ENCODE data around the gene MTFR2. TPM values are rescaled to one million over a fixed set of nuclear protein-coding genes. Genes with fewer than 3 reads are reported as not detected.

Gene MTFR2
- total and polyA plus RNA-seq, 2 experiments from 2014 or later, result 7.4 to 13.5 TPM

DNA sequence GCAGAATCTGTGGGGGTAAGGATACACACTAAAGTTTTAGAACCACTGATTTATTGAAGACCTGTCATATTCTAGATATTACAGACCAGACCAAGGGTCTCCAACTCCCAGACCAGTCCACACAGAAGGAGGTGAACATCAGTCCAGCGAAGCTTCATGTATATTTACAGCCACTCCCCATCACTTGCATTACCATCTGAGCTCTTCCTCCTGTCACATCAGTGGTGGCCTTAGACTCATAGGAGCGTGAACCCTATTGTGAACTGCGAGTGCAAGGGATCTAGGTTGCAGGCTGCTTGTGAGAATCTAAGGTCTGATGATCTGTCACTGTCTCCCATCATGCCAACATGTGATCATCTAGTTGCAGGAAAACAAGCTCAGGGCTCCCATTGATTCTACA, 44.5 kb upstream of the MTFR2 start:
- H4K20me1 ChIP-seq (replicated peaks; ENCODE audit: insufficient read depth), result no peaks in the 10 kb centered on the region
- no peak overlapping the region for H3K27ac ChIP-seq (ENCODE audit: low read depth)
- no peak for DNase-seq (ENCODE audit: low spot score)
- no peak overlapping the region for H3K4me2 ChIP-seq
- H3K36me3 ChIP-seq (ENCODE audit: insufficient read depth), result no peaks in the 10 kb centered on the region
- no peak overlapping the region for H2AFZ ChIP-seq
- H3K4me3 ChIP-seq, result no peak overlapping the region
- no peaks in the 10 kb centered on the region for H3K9me2 ChIP-seq (ENCODE audit: insufficient read depth)
- Mint-ChIP-seq H3K27me3 (ENCODE audit: insufficient read depth, low read depth, poor library complexity) (peaks cover 8% of the 10 kb centered on the region), H3K4me3 (no peak overlapping the region), H3K27ac (no peak overlapping the region), H3K4me1 (peaks cover 11% of the 10 kb centered on the region; the same call in 1 of the 3 replicates), H3K36me3 (ENCODE audit: low read depth) (peaks cover under 1% of the 10 kb centered on the region; the same call in 1 of the 3 replicates), H3K9me3 (no peaks in the 10 kb centered on the region)
- no peak for ATAC-seq
- no peaks in the 10 kb centered on the region for H3K79me2 ChIP-seq (replicated peaks; ENCODE audit: insufficient read depth)
- no peak for TF ChIP-seq CREB1 (CRISPR knock-in tag; IDR thresholded peaks at IDR 0.05; ENCODE audit: low read depth)
- no peak for TF ChIP-seq STAT1 (IDR thresholded peaks at IDR 0.05; ENCODE audit: unreplicated experiment)
- TF ChIP-seq, protein P1, sequence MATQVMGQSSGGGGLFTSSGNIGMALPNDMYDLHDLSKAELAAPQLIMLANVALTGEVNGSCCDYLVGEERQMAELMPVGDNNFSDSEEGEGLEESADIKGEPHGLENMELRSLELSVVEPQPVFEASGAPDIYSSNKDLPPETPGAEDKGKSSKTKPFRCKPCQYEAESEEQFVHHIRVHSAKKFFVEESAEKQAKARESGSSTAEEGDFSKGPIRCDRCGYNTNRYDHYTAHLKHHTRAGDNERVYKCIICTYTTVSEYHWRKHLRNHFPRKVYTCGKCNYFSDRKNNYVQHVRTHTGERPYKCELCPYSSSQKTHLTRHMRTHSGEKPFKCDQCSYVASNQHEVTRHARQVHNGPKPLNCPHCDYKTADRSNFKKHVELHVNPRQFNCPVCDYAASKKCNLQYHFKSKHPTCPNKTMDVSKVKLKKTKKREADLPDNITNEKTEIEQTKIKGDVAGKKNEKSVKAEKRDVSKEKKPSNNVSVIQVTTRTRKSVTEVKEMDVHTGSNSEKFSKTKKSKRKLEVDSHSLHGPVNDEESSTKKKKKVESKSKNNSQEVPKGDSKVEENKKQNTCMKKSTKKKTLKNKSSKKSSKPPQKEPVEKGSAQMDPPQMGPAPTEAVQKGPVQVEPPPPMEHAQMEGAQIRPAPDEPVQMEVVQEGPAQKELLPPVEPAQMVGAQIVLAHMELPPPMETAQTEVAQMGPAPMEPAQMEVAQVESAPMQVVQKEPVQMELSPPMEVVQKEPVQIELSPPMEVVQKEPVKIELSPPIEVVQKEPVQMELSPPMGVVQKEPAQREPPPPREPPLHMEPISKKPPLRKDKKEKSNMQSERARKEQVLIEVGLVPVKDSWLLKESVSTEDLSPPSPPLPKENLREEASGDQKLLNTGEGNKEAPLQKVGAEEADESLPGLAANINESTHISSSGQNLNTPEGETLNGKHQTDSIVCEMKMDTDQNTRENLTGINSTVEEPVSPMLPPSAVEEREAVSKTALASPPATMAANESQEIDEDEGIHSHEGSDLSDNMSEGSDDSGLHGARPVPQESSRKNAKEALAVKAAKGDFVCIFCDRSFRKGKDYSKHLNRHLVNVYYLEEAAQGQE (IDR thresholded peaks at IDR 0.05; ENCODE audit: unreplicated experiment), result no peak
- TF ChIP-seq, protein P2, sequence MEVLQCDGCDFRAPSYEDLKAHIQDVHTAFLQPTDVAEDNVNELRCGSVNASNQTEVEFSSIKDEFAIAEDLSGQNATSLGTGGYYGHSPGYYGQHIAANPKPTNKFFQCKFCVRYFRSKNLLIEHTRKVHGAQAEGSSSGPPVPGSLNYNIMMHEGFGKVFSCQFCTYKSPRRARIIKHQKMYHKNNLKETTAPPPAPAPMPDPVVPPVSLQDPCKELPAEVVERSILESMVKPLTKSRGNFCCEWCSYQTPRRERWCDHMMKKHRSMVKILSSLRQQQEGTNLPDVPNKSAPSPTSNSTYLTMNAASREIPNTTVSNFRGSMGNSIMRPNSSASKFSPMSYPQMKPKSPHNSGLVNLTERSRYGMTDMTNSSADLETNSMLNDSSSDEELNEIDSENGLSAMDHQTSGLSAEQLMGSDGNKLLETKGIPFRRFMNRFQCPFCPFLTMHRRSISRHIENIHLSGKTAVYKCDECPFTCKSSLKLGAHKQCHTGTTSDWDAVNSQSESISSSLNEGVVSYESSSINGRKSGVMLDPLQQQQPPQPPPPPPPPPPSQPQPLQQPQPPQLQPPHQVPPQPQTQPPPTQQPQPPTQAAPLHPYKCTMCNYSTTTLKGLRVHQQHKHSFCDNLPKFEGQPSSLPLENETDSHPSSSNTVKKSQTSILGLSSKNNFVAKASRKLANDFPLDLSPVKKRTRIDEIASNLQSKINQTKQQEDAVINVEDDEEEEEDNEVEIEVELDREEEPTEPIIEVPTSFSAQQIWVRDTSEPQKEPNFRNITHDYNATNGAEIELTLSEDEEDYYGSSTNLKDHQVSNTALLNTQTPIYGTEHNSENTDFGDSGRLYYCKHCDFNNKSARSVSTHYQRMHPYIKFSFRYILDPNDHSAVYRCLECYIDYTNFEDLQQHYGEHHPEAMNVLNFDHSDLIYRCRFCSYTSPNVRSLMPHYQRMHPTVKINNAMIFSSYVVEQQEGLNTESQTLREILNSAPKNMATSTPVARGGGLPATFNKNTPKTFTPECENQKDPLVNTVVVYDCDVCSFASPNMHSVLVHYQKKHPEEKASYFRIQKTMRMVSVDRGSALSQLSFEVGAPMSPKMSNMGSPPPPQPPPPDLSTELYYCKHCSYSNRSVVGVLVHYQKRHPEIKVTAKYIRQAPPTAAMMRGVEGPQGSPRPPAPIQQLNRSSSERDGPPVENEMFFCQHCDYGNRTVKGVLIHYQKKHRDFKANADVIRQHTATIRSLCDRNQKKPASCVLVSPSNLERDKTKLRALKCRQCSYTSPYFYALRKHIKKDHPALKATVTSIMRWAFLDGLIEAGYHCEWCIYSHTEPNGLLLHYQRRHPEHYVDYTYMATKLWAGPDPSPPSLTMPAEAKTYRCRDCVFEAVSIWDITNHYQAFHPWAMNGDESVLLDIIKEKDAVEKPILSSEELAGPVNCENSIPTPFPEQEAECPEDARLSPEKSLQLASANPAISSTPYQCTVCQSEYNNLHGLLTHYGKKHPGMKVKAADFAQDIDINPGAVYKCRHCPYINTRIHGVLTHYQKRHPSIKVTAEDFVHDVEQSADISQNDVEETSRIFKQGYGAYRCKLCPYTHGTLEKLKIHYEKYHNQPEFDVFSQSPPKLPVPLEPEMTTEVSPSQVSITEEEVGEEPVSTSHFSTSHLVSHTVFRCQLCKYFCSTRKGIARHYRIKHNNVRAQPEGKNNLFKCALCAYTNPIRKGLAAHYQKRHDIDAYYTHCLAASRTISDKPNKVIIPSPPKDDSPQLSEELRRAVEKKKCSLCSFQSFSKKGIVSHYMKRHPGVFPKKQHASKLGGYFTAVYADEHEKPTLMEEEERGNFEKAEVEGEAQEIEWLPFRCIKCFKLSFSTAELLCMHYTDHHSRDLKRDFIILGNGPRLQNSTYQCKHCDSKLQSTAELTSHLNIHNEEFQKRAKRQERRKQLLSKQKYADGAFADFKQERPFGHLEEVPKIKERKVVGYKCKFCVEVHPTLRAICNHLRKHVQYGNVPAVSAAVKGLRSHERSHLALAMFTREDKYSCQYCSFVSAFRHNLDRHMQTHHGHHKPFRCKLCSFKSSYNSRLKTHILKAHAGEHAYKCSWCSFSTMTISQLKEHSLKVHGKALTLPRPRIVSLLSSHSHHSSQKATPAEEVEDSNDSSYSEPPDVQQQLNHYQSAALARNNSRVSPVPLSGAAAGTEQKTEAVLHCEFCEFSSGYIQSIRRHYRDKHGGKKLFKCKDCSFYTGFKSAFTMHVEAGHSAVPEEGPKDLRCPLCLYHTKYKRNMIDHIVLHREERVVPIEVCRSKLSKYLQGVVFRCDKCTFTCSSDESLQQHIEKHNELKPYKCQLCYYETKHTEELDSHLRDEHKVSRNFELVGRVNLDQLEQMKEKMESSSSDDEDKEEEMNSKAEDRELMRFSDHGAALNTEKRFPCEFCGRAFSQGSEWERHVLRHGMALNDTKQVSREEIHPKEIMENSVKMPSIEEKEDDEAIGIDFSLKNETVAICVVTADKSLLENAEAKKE (CRISPR knock-in tag; IDR thresholded peaks at IDR 0.05), result no peak
- TF ChIP-seq EZH2phosphoT487 (IDR thresholded peaks at IDR 0.05; ENCODE audit: unreplicated experiment), result no peak
- no peak for TF ChIP-seq NANOG (IDR thresholded peaks at IDR 0.05; ENCODE audit: borderline replicate concordance)
- TF ChIP-seq ZNF114 (CRISPR knock-in tag; IDR thresholded peaks at IDR 0.05), result no peak
- TF ChIP-seq ZNF331 (CRISPR knock-in tag; IDR thresholded peaks at IDR 0.05; ENCODE audit: low read depth), result no peak
- TF ChIP-seq EZH2 (IDR thresholded peaks at IDR 0.05; ENCODE audit: low read depth, unreplicated experiment), result no peak
- no peak for TF ChIP-seq POLR2AphosphoS5 (IDR thresholded peaks at IDR 0.05; ENCODE audit: low read depth)
- no peak for TF ChIP-seq JUNB (IDR thresholded peaks at IDR 0.05; ENCODE audit: unreplicated experiment)
- TF ChIP-seq, protein P3, sequence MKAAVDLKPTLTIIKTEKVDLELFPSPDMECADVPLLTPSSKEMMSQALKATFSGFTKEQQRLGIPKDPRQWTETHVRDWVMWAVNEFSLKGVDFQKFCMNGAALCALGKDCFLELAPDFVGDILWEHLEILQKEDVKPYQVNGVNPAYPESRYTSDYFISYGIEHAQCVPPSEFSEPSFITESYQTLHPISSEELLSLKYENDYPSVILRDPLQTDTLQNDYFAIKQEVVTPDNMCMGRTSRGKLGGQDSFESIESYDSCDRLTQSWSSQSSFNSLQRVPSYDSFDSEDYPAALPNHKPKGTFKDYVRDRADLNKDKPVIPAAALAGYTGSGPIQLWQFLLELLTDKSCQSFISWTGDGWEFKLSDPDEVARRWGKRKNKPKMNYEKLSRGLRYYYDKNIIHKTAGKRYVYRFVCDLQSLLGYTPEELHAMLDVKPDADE (IDR thresholded peaks at IDR 0.05), result no peak
- TF ChIP-seq, protein P4, sequence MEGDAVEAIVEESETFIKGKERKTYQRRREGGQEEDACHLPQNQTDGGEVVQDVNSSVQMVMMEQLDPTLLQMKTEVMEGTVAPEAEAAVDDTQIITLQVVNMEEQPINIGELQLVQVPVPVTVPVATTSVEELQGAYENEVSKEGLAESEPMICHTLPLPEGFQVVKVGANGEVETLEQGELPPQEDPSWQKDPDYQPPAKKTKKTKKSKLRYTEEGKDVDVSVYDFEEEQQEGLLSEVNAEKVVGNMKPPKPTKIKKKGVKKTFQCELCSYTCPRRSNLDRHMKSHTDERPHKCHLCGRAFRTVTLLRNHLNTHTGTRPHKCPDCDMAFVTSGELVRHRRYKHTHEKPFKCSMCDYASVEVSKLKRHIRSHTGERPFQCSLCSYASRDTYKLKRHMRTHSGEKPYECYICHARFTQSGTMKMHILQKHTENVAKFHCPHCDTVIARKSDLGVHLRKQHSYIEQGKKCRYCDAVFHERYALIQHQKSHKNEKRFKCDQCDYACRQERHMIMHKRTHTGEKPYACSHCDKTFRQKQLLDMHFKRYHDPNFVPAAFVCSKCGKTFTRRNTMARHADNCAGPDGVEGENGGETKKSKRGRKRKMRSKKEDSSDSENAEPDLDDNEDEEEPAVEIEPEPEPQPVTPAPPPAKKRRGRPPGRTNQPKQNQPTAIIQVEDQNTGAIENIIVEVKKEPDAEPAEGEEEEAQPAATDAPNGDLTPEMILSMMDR (conservative IDR thresholded peaks at IDR 0.05; ENCODE audit: low read depth in 2 of 2), result no peak
- H3K4me1 ChIP-seq (ENCODE audit: insufficient read depth), result peaks cover 11% of the 10 kb centered on the region
- H3K27me3 ChIP-seq (ENCODE audit: insufficient read depth), result no peaks in the 10 kb centered on the region
- peaks cover 4% of the 10 kb centered on the region; the same call in 1 of the 2 replicates for H3F3A ChIP-seq (replicated peaks; ENCODE audit: low read depth)
